HepG2 (cell line): ENCODE results near the gene TFAP2E. TPM values are rescaled to one million over a fixed set of nuclear protein-coding genes. Genes with fewer than 3 reads are reported as not detected.

ENCODE experiments used
- DZIP1 ChIP-seq: sonication (generic); formaldehyde crosslinking; IDR thresholded peaks from 2 replicates; pipeline ENCODE4 v1.5.0; 2020; ENCODE audit warnings: mild to moderate bottlenecking, missing genetic modification reagents
- GMEB2 ChIP-seq: IDR thresholded peaks from 2 replicates; pipeline ENCODE4 v1.6.1; 2016; ENCODE audit warnings: missing biosample characterization, missing genetic modification reagents, low read depth
- MNT ChIP-seq: fragments of 450-650 bp; IDR thresholded peaks from 2 replicates; pipeline ENCODE4 v1.6.1; 2016
- NR2F6 ChIP-seq, 2 experiments: IDR thresholded peaks; 2 replicates each; pipeline ENCODE4 v1.6.1; 2016; ENCODE audit warnings: antibody characterized with exemption in 1 of 2, mild to moderate bottlenecking in 1 of 2
- NRL ChIP-seq: sonication (generic); formaldehyde crosslinking; IDR thresholded peaks from 2 replicates; pipeline ENCODE4 v1.5.0; 2020; ENCODE audit warnings: missing genetic modification reagents, mild to moderate bottlenecking, moderate library complexity, borderline replicate concordance
- PBX2 ChIP-seq: IDR thresholded peaks from 2 replicates; pipeline ENCODE4 v1.6.1; 2016; ENCODE audit warnings: control low read depth
- SMAD1 ChIP-seq: sonication (generic); formaldehyde crosslinking; IDR thresholded peaks from 2 replicates; pipeline ENCODE4 v1.4.0; 2020; ENCODE audit warnings: missing genetic modification reagents, low read depth, mild to moderate bottlenecking, borderline replicate concordance
- THAP9 ChIP-seq: sonication (generic); formaldehyde crosslinking; IDR thresholded peaks from 2 replicates; pipeline ENCODE4; 2020; ENCODE audit warnings: missing genetic modification reagents, mild to moderate bottlenecking, borderline replicate concordance
- ZBTB44 ChIP-seq: sonication (generic); formaldehyde crosslinking; IDR thresholded peaks from 2 replicates; pipeline ENCODE4 v1.4.0; 2020; ENCODE audit warnings: missing genetic modification reagents
- ZNF331 ChIP-seq: sonication (generic); formaldehyde crosslinking; IDR thresholded peaks from 2 replicates; pipeline ENCODE4 v1.4.0; 2020; ENCODE audit warnings: missing genetic modification reagents
- ZNF34 ChIP-seq: sonication (generic); formaldehyde crosslinking; IDR thresholded peaks from 2 replicates; pipeline ENCODE4 v1.4.0; 2020; ENCODE audit warnings: mild to moderate bottlenecking, missing genetic modification reagents, borderline replicate concordance
- ZNF512 ChIP-seq: sonication (generic); formaldehyde crosslinking; IDR thresholded peaks from 2 replicates; pipeline ENCODE4 v1.4.0; 2020; ENCODE audit warnings: mild to moderate bottlenecking, missing genetic modification reagents
- ZNF678 ChIP-seq: sonication (generic); formaldehyde crosslinking; IDR thresholded peaks from 2 replicates; pipeline ENCODE4 v1.4.0; 2020; ENCODE audit warnings: mild to moderate bottlenecking, missing genetic modification reagents
- ZNF740 ChIP-seq: sonication (generic); formaldehyde crosslinking; IDR thresholded peaks from 2 replicates; pipeline ENCODE4 v1.4.0; 2020; ENCODE audit warnings: missing genetic modification reagents
- polyA plus RNA-seq, 8 experiments: library from polyadenylated mRNA; depleted of rRNA in 3 of 8; stranded (reverse) in 7 of 8; unstranded in 1 of 8; fragments of >200 nt; fragmentation: Illumina TruSeq in 4 of 8; extraction: Trizol in 4 of 8; gene quantifications; 2 replicates each; pipeline versions ENCODE4 v1.2.1 to v1.2.3, GENCODE V29; 2011 to 2016; ENCODE audit warnings: low read depth in 4 of 8, missing spikeins in 1 of 8, mixed read lengths in 1 of 8; ENCODE audit not compliant: insufficient read depth in 1 of 8
- total RNA-seq, 5 experiments: library from RNA; depleted of rRNA; stranded (reverse); fragments of >200 nt; fragmentation: Illumina TruSeq; extraction: Trizol; gene quantifications; 2 replicates each; pipeline ENCODE4 v1.2.3, GENCODE V29; 2016; ENCODE audit warnings: low read depth in 1 of 5

Gene TFAP2E
- total and polyA plus RNA-seq, 2 of the 13 experiments (the other 11 are each of a cell fraction or from before 2014, with no cell fraction given) = 0.31 to 0.41 TPM

- TF ChIP-seq PBX2 (CRISPR knock-in tag) (no peak), ZNF34 (CRISPR knock-in tag) (no peak), ZNF678 (no peak), NRL (CRISPR knock-in tag) (no peak; the same call in 1 of the 2 replicates), DZIP1 (CRISPR knock-in tag) (no peak), ZNF512 (peak; percentile 58; the same call in 1 of the 2 replicates), ZNF331 (CRISPR knock-in tag) (no peak), ZNF740 (0 out of 2 replicates have a peak, but pooled peaks have one; percentile 36), NR2F6 (IDR thresholded peaks at IDR 0.05) (no peak), NR2F6 (CRISPR knock-in tag; IDR thresholded peaks at IDR 0.05) (no peak), THAP9 (CRISPR knock-in tag) (peak; percentile 96; the same call in 1 of the 2 replicates), MNT (no peak), SMAD1 (no peak; the same call in 1 of the 2 replicates), GMEB2 (CRISPR knock-in tag) (no peak), ZBTB44 (CRISPR knock-in tag) (no peak)
Observed at GRCh38 chr1:35557118-35557610, 15.9 kb upstream of the TFAP2E start, which contains the start of gene KIAA0319L (continued).
